ENCODE results near the gene QKI. TPM values are rescaled to one million over a fixed set of nuclear protein-coding genes. Genes with fewer than 3 reads are reported as not detected.
A peak's percentile ranks its signal among the peaks of the same experiment; 100 is the strongest.
"Not testable (repeated sequence)": the region's sequence is repeated elsewhere in the genome, so short reads cannot be mapped to it uniquely, and the experiment has no call there.

The QKI gene
- total RNA-seq, 1 donor from 2014 or later = 204 TPM

DNA sequence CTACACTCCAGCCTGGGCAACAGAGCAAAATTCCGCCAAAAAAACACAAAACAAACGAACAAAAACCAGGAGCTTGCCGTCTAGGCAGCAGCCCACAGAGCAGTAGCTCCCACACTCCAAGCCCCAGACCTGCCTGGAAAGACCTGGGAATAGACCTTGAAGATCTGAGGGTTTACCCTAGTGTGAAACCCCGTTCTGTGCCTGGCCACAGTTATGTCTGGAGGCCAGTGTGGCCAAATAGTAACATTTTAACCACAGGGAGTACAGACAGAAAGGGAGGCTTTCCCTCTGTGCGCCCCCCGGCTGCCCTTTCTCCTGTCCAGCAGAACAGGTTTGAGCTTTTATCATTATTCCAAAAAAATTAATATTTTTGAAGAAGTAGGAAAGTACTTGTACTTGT lies 172.4 kb downstream of the QKI start:
- Histone ChIP-seq H3K36me3 (ENCODE audit: insufficient read depth, low read length) (no peaks in the 10 kb centered on the region), H3K4me3 (ENCODE audit: insufficient read depth, low read depth, low read length) (no peak overlapping the region), H3K27me3 (ENCODE audit: insufficient read depth, low read length) (no peaks in the 10 kb centered on the region), H3K27ac (ENCODE audit: low read depth, low read length) (no peak overlapping the region), H3K9ac (ENCODE audit: low read length) (no peak overlapping the region), H3K9me3 (ENCODE audit: insufficient read depth, low read depth, low read length) (peaks cover 3% of the 10 kb centered on the region), H3K79me2 (ENCODE audit: insufficient read depth, low read length) (no peaks in the 10 kb centered on the region), H3K4me1 (ENCODE audit: insufficient read depth, low read length) (peaks cover 19% of the 10 kb centered on the region), H4K20me1 (ENCODE audit: insufficient read depth, low read length) (no peaks in the 10 kb centered on the region), H2AFZ (ENCODE audit: low read depth, low read length) (no peak overlapping the region), H3K4me2 (ENCODE audit: low read length) (no peak overlapping the region)
- no peaks in the 10 kb centered on the region for H3K36me3 Mint-ChIP-seq (ENCODE audit: low read depth, unreplicated experiment)
- DNase-seq (ENCODE audit: low read depth) = no peak
- peaks cover 11% of the 10 kb centered on the region for H3K9me3 Mint-ChIP-seq (ENCODE audit: unreplicated experiment)
- H3K4me3 Mint-ChIP-seq (ENCODE audit: unreplicated experiment) = no peak overlapping the region
- peak overlapping the region; percentile 87 for H3K27ac Mint-ChIP-seq (ENCODE audit: unreplicated experiment)
- TF ChIP-seq EZH2 (IDR thresholded peaks at IDR 0.05; ENCODE audit: insufficient read depth, low read length) = no peak
- TF ChIP-seq CTCF (IDR thresholded peaks at IDR 0.05; ENCODE audit: insufficient read depth, low read depth, low read length) = no peak
- peaks cover 25% of the 10 kb centered on the region for H3K4me1 Mint-ChIP-seq (ENCODE audit: low read depth, unreplicated experiment)
- FAIRE-seq = no peak
- no peaks in the 10 kb centered on the region for H3K27me3 Mint-ChIP-seq (ENCODE audit: low read depth, unreplicated experiment)

DNA sequence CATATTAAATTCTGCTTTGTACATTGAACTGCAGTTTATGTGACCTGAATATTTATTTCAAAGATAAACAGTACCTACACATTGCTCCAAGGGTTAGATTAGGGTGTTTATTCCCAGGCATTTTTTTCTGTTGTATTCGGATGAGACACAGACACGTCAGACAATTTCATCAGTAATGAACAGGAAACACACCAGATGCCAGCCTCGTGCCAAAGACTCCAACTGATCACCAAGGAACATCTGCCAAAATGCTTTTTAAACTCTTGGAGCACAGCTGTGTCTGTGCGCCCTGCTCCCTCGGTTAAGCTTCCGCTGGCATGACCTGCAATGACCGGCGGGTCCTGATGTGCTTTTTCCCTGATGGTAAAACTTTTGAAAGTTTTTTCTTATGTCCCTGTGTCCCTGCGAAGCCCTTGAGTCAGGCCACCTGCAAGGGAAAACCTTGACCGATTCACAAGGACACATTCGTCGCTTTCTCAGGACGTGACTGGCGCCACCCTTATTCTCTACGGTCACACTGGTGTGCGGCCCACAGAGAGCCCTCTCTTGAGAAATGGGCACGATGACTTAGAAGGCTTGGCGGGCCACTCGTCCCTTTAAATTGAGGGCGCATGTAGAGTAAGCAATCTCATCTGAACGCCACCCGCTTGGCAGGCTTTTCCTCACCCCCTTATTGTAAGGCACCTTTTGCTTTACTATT lies 173.9 kb downstream of the QKI start:
- Histone ChIP-seq H3K27ac (ENCODE audit: low read depth, low read length) (no peak overlapping the region), H3K36me3 (ENCODE audit: insufficient read depth, low read length) (no peaks in the 10 kb centered on the region), H3K27me3 (ENCODE audit: insufficient read depth, low read length) (no peaks in the 10 kb centered on the region), H3K79me2 (ENCODE audit: insufficient read depth, low read length) (no peaks in the 10 kb centered on the region), H4K20me1 (ENCODE audit: insufficient read depth, low read length) (no peaks in the 10 kb centered on the region), H3K4me3 (ENCODE audit: insufficient read depth, low read depth, low read length) (no peak overlapping the region), H3K4me2 (ENCODE audit: low read length) (peak overlapping the region; percentile 33), H3K9me3 (ENCODE audit: insufficient read depth, low read depth, low read length) (peaks cover 6% of the 10 kb centered on the region), H2AFZ (ENCODE audit: low read depth, low read length) (no peak overlapping the region), H3K4me1 (ENCODE audit: insufficient read depth, low read length) (peaks cover 19% of the 10 kb centered on the region), H3K9ac (ENCODE audit: low read length) (no peak overlapping the region)
- Mint-ChIP-seq H3K27me3 (ENCODE audit: low read depth, unreplicated experiment) (no peaks in the 10 kb centered on the region), H3K9me3 (ENCODE audit: unreplicated experiment) (peaks cover 16% of the 10 kb centered on the region), H3K36me3 (ENCODE audit: low read depth, unreplicated experiment) (no peaks in the 10 kb centered on the region), H3K27ac (ENCODE audit: unreplicated experiment) (no peak overlapping the region), H3K4me1 (ENCODE audit: low read depth, unreplicated experiment) (peaks cover 25% of the 10 kb centered on the region), H3K4me3 (ENCODE audit: unreplicated experiment) (no peak overlapping the region)
- DNase-seq (ENCODE audit: low read depth) (peak; percentile 45), FAIRE-seq (no peak)
- no peak for TF ChIP-seq CTCF (IDR thresholded peaks at IDR 0.05; ENCODE audit: insufficient read depth, low read depth, low read length)
- TF ChIP-seq EZH2 (IDR thresholded peaks at IDR 0.05; ENCODE audit: insufficient read depth, low read length) = no peak

DNA sequence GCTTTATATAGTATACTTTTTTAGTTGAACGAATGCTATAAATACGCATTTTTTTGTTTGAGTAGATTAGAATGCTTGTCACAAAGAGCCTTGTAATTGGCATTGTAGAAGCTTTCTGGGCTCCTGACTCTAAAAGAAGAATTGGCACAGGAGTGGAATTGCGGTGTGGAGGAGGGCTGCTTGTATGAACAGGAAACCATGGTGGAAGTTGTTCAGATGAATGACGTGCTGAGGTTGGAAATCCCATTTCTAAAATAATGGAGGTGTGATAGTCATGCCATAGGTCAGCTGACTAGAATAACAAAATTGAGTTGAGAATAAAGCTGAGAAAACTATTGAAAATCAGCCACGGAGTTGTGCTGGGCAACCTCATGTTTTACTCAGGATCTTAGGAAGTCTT lies 174.9 kb downstream of the QKI start:
- no peak overlapping the region for H3K9ac ChIP-seq (ENCODE audit: low read length)
- H3K27ac ChIP-seq (ENCODE audit: low read depth, low read length) = no peak overlapping the region
- no peaks in the 10 kb centered on the region for H3K27me3 ChIP-seq (ENCODE audit: insufficient read depth, low read length)
- H3K36me3 ChIP-seq (ENCODE audit: insufficient read depth, low read length) = no peaks in the 10 kb centered on the region
- Mint-ChIP-seq H3K4me1 (ENCODE audit: low read depth, unreplicated experiment) (peaks cover 22% of the 10 kb centered on the region), H3K27ac (ENCODE audit: unreplicated experiment) (no peak overlapping the region), H3K4me3 (ENCODE audit: unreplicated experiment) (no peak overlapping the region), H3K27me3 (ENCODE audit: low read depth, unreplicated experiment) (no peaks in the 10 kb centered on the region), H3K9me3 (ENCODE audit: unreplicated experiment) (peaks cover 16% of the 10 kb centered on the region), H3K36me3 (ENCODE audit: low read depth, unreplicated experiment) (no peaks in the 10 kb centered on the region)
- peaks cover 6% of the 10 kb centered on the region for H3K9me3 ChIP-seq (ENCODE audit: insufficient read depth, low read depth, low read length)
- H3K79me2 ChIP-seq (ENCODE audit: insufficient read depth, low read length) = no peaks in the 10 kb centered on the region
- H4K20me1 ChIP-seq (ENCODE audit: insufficient read depth, low read length) = no peaks in the 10 kb centered on the region
- DNase-seq (ENCODE audit: low read depth) = peak; percentile 59
- no peak overlapping the region for H3K4me3 ChIP-seq (ENCODE audit: insufficient read depth, low read depth, low read length)
- H2AFZ ChIP-seq (ENCODE audit: low read depth, low read length) = no peak overlapping the region
- H3K4me1 ChIP-seq (ENCODE audit: insufficient read depth, low read length) = peaks cover 19% of the 10 kb centered on the region
- no peak for FAIRE-seq
- no peak for TF ChIP-seq CTCF (IDR thresholded peaks at IDR 0.05; ENCODE audit: insufficient read depth, low read depth, low read length)
- TF ChIP-seq EZH2 (IDR thresholded peaks at IDR 0.05; ENCODE audit: insufficient read depth, low read length) = no peak
- no peak overlapping the region for H3K4me2 ChIP-seq (ENCODE audit: low read length)

DNA sequence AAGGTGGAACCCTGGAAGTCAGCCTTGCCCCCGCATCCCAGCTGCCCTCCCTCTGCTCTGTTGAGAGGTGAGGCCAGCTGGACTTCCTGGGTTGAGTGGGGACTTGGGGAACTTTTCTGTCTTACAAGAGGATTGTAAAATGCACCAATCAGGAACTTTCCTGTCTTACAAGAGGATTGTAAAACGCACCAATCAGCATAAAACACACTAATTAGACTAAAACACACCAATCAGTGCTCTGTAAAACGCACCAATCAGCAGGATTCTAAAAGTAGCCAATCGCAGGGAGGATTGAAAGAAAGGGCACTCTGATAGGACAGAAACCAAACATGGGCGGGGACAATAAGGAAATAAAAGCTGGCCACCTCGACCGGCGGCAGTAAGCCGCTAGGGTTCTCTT lies 175.6 kb downstream of the QKI start:
- H3K4me1 Mint-ChIP-seq (ENCODE audit: low read depth, unreplicated experiment) = peaks cover 15% of the 10 kb centered on the region
- not testable (repeated sequence) for H3K27me3 Mint-ChIP-seq (ENCODE audit: low read depth, unreplicated experiment); H4K20me1 ChIP-seq (ENCODE audit: insufficient read depth, low read length); H3K27ac Mint-ChIP-seq (ENCODE audit: unreplicated experiment); H3K4me3 Mint-ChIP-seq (ENCODE audit: unreplicated experiment); H3K79me2 ChIP-seq (ENCODE audit: insufficient read depth, low read length); H3K36me3 Mint-ChIP-seq (ENCODE audit: low read depth, unreplicated experiment); H3K27me3 ChIP-seq (ENCODE audit: insufficient read depth, low read length); H3K9ac ChIP-seq (ENCODE audit: low read length); H3K9me3 ChIP-seq (ENCODE audit: insufficient read depth, low read depth, low read length); H3K36me3 ChIP-seq (ENCODE audit: insufficient read depth, low read length); DNase-seq (ENCODE audit: low read depth); H3K4me3 ChIP-seq (ENCODE audit: insufficient read depth, low read depth, low read length); H3K4me2 ChIP-seq (ENCODE audit: low read length); H2AFZ ChIP-seq (ENCODE audit: low read depth, low read length); H3K27ac ChIP-seq (ENCODE audit: low read depth, low read length); FAIRE-seq
- H3K4me1 ChIP-seq (ENCODE audit: insufficient read depth, low read length) = peaks cover 19% of the 10 kb centered on the region
- peaks cover 16% of the 10 kb centered on the region for H3K9me3 Mint-ChIP-seq (ENCODE audit: unreplicated experiment)
